CD4-positive, alpha-beta T cell treated with Interleukin-15 for 1 hour (primary cell): ENCODE measurements around the gene TTC23.
"Not testable (repeated sequence)": the region's sequence is repeated elsewhere in the genome, so short reads cannot be mapped to it uniquely, and the experiment has no call there.

Experiments
- DNase-seq: peaks from one replicate; pipeline ENCODE4 v3.0.0-alpha.2; 2020

TTC23 gene

DNA sequence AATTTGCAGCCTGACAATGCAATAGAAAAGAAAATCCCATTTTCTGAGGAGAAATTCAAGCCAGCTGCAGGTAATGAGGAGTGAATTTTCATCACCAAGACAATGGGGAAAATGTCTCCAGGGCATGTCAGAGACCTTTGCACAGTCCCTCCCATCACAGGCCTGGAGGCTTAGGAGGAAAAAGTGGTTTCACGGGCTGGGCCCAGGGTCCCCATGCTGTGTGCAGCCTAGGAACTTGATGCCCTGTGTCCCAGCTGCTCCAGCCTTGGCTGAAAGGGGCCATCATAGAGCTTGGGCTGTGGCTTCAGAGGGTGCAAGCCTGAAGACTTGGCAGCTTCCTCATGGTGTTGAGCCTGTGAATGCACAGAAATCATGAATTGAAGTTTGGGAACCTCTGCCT is 57.2 kb downstream of the TTC23 start:
- not testable (repeated sequence) for DNase-seq

DNA sequence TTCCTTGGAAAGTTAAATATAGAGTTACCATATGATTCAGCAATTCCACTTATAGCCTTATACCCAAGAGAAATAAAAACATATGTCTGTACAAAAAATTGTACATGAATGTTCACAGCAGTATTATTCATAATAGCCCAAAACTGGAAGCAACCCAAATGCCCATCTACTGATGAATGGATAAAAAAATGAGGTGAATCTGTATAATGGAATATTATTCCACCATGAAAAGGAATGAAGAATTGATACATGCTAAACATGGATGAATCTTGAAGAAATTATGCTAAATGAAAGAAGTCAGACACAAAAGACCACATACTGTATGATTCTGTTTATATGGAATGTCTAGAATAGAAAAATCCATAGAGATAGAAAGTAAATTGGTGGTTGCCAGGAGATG is 61.4 kb downstream of the TTC23 start:
- no peak for DNase-seq

DNA sequence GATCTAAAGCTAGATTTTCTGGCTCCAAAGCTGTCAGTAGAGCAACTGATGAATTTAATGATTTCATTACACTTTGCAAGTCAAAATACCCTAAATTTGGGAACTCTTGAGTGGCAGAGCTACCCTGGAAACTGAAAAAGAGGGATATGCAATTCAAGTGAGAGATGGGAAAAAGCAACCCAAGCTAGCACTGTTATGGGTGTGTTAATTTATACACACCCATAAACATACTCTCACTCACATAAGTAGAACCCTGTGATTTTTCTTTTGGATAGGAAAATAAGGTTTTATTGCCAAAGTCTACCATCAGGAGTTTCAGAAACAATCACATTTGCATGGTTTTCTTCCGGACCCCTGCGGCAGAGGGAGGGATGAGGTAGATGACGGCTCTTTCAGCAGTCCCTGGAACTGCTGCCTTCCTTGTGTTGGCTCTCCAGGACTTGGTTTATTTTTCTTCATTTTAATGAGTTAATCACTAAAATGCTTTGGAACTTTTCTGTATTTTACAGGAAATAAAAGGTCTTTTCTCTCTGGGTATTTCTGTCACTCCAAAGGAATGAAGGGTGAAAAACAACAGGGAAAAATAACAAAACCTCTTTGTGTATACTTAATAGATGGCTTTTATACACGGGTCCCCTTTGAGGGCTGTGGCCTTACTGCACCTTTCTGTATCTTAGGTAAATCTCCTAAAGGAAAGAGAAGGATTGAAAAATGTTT is 63.8 kb downstream of the TTC23 start:
- no peak for DNase-seq

DNA sequence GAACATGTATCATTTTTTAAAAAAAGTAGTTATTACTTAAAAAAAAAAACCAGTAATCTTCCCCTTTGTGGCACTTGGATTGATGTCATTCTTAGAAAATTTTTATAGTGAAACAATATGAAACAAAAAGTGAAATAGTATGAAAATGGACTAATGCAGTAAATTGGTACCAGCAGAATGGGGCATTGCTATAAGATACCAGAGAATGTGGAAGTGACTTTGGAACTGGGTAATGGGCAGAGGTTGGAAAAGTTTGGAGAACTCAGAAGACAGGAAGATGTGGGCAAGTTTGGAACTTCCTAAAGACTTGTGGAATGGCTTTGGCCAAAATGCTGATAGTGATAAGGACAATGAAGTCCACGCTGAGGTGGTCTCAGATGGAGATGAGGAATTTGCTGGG is 66.6 kb downstream of the TTC23 start:
- DNase-seq: no peak

DNA sequence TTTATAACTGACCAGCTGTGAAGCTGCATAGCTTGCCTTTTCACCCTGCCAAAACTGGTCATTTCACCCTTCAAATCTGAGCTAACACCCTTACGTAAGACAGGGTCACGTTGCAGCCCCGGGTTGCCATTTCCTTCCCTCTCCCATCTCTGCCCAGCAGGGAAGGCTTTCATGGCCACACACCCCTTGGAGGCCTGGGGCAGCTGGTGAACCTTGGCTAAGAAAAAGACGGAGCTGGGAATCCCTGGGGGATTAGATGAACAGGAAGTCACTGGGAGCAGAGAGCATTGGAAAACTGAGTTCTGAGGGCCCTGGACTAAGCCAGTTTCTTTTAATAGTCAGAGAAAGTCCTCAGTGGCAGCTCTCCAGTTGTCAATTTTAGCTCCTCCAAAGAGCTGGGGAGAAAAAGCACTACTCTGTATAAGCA is 67.8 kb downstream of the TTC23 start:
- no peak for DNase-seq

DNA sequence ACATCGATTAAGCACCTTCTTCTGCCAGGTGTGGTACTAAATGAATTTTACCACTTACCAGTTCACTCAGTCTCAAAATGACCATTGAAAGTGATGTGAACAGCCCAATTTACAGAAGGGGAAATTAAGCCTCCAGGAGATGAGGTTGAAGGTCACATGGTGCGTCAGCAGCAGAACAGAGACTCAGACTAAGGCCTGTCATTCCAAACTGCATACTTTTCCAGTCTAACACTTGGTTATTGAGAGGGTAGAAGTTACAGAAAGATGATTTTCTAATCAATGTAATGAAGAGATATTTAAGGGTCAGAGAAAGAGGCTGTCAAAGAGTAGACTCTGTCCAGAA is 68.4 kb downstream of the TTC23 start:
- DNase-seq: no peak

DNA sequence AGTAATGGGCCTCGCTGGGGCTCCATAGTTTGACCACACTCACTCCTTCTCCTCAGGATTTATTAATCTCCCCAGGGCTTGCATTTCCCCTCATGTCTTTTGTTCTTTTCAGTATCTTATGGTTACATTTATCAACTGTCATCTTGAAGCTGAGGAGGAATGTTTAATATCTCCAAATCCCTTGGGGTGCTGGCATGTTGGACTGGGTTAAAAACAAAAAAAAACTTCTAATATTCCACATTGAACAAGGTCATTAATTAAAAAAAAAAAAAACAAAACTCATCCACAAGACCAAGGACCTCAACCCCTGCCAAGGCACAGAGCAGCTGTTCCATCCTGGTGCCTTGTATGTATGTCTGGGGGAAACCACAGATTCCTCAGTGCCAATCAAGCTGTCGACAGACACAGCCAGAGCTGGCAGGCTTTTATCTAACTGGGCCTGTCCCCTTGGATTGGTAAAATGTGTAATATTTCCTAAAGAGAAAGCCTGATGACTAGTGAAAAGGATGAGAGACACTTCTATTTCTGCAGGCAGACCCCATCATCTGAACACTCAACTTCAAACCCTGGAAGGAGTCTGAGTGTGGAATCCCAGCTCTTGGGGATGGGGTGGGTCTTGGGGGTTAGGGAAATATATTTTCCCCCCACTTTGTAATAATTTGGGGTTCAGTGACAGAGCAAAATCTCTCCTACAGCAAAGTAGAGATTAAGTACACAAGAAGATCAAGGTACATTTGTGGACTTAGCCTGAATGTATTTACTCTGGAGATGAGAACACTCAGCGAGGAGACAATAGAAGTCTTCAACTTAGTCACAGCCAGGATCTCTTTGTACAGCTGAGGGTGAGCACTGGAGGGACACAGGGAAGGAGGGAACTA is 69.1 kb downstream of the TTC23 start:
- no peak for DNase-seq

DNA sequence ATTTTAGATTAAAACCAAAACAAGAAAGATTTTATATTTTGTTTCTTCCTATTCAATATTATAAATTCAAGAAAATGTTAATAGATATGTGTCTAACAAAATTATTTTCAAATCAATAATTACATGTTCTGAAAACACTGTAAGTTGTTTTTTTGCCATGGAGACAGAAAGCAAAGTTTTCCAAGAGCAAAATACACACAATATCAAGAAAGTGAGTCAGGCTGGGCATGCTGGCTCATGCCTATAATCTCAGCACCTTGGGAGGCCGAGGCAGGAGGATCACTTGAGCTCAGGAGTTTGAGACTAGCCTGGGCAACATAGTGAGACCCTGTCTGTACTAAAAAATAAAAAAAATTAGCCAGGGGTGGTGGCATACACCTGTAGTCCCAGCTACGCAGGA is 71.7 kb downstream of the TTC23 start:
- no peak for DNase-seq

DNA sequence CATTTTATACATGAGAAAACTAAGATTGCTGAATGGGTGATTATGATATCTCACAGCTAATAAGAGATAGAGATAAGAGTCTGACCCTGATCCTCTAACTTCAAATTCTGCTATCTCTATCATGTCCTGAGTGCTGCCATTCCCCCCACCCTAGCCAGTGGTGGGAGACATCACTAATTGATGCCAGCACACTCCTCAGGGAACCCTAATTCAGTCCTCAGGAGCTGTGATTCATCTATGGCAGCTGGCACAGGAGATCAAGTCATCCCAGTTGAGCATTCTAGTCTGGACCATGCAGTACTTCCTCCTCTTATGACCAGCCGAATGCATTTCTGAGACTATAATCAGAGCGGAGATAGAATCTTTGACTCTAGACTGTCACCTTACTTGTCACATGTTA is 72.6 kb downstream of the TTC23 start:
- DNase-seq: no peak

DNA sequence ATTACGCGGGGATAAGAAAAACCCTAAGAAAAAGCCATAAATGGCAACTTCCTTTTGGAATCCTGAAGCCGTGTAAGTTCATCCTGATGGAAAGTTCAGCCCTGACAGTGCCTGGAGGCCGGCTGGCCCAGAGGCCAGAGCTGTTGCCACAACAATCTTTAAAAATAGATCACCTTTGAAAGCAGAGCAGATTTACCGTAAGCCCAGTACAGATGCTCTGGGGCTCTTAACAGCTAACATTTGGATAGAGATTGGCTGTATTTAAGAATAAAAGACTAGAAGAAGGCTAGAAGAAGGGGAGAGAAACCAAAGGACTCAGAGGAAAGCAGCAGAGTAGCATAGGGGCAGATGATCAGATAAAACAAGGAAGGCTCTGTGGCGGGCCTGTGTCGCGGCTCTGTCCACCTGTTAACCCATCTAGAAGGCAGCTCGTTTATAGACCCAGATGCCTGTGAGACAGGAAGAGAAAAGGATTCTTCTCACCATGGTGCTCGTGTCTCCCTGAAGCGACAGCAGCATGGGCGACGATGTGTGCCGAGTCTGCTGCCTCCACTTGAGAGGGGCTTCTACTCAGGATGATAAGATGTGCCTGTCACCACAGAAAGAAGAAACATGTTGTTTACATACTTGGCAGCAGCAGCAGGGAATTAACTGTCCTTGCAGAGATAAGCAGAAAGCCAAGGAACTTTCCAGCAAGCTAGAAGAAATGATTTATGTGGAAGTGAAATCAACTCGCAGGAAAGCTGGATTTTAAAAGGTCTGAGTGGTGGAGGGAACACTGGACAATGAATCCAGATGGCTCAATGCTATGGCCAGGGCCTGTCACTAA is 74.6 kb downstream of the TTC23 start:
- DNase-seq: no peak

DNA sequence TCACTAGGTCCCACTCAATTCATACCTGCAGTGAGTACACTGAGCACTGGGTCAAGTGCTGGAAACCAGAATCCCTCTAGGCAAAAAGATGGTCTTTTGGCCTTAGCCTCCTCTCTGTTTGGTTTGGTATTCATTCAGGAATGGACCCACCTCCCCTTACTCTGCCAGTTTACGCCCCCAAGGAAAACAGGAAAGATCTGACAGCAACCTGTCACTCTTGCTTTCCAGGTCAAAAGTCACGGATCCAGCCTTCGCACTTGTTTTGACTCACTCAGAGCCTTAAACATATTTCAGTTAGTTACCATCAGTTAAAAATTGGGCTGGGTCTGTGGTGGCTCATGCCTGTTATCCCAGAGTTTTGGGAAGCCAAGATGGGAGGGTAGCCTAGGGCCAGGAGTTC is 76.4 kb downstream of the TTC23 start:
- no peak for DNase-seq

DNA sequence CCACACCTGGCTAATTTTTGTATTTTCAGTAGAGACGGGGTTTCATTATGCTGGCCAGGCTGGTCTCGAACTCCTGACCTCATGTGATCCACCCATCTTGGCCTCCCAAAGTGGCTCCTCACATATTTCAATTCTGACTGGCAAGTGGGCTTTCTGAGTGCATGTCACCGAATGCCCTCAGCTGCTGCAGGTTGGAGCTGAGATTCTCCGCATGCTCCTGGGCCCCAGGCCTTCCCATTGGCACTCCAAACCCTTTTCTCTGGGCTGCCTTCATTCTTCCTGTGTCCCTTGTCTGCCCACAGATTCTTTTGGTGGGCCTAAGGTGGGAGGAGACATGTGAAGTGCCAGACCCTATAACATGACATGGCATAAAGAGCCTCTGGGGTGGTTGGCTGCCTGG is 77.2 kb downstream of the TTC23 start:
- no peak for DNase-seq

DNA sequence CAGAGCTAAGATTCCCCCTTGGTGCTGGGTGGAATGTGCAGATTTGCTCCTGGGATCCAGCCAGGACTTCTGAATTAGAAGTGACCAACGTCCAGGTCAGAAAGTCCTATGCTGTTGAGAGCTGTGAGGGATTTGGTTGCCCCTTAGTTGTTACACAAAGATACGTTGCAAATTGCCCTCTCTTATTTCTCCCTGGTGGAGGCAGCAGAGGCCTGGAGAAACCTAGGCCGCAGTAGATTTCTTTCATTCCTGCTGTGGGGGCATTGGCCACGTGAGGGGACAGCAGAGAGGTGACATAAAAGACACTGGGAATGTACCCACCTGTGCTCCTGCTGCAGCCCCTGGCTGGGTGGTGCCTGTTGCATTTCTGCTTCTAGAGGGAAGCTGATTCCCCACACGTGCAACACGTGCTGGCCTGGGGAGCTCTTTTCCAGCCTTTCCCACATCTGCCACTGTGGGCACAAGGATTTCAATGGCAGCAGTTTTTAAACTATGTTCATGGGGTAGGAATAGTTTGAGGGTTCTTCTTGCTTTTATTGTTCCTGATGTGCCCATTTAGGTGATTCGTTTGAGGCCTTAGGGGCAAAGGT is 78.8 kb downstream of the TTC23 start:
- DNase-seq: no peak

DNA sequence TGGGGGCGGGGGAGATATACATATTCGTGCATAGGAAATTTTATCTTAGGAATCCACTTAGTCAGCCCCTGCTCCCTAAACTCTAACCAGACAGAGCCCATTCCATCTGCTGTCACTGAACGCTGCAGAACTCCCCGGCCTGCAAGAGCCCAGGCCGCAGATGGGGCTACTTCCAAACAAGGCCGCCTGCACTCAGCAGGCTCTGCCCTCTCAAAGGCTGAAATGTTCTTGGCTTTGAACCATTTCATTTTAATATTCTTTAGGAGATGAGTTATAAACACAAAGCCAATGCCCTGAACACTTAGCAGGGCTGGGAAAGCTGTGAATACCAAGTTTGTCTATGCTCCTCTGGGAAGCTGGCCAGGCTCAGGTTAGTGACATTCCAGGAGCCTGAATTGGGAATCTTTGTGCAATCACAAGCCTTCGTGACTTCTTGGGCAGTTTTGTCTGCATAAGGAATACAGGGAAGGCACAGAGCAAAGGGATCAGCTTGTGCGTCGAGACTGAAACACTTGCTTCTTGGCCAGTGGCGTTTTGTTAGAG is 79.5 kb downstream of the TTC23 start:
- DNase-seq: no peak

DNA sequence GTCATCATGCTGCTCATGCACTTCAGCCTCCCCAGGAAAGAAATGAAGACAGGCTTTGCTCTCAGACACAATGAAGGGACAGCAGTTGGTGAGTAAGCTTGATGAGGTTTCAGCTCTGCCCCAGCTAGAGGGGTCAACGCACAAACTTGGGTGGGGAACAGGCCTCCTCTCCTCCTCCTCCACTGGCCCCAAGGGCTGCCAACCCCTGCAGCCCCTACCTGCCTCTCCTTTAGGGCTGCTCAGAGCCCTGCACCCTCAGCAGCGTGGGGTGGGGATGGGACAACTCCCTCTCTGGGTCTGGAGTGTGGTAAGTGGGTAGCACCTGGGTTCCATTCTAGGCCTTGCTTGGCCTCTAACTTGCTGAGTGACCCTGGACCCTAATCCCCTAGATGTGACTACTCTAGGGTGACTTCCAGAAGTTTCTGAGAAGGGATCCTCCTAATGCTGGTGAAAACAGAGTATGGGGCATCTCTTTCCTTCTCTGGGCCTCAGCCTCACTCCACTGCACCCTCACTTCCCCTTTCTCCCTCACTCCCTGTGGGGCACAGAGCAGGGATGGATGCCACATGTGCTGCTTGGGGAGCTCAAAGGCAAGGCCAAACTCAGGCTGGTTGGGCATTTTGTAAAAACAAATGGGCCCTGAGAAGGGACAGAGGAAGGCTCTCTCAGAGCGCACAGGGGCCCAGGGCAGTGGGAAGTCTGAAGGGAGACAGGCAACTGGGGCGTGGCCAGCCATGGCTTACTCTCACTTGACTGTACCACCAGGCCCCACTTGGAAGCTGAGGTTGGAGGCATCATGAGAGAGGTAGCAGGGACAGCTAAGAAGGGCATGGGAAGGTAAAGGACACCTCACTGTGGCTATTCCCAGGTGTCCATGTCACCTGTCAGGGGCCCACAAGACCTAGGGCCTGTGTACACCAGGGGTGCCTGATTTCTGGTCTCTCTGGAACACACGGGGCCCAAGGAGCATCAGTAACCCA is 80.5 kb downstream of the TTC23 start:
- no peak for DNase-seq

DNA sequence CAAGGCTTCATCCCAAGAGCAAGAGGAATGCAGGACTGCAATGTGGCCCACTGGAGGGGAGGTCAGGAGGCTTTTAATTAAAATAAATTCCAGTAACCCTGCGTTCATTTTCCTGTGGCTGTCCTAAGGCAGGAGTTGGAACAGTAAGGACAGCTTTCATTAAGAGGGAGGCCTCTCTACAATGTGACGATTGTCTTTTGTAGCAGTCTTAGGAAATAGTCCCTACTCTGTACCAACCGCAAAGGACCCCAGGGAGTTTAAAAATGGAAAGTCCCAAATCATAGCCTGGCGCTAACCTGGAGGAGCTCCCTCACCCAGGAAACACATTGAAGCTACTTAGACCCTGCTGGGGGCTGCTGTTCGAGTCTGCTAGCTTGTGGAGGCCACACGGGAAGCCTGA is 81.7 kb downstream of the TTC23 start:
- DNase-seq: no peak

DNA sequence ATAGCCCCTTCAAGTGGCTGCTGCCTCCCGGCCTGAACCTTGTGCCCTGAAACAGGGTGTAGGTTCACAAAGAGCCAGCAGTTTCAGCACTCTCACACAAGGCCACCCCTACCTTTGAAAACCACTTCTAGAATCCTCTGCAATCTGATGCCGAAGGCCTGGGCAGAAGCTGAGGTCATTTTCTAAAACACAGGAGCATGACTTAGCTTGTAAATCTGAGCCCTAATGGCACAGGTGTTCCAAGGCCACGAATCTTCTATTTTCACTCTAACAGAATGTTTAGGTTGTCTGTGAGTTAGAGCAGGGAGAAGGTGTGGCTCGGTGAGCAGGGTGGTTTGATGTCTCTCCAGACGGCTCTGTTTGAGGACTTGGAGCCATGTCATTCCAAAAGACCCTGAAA is 82.2 kb downstream of the TTC23 start:
- DNase-seq: no peak

DNA sequence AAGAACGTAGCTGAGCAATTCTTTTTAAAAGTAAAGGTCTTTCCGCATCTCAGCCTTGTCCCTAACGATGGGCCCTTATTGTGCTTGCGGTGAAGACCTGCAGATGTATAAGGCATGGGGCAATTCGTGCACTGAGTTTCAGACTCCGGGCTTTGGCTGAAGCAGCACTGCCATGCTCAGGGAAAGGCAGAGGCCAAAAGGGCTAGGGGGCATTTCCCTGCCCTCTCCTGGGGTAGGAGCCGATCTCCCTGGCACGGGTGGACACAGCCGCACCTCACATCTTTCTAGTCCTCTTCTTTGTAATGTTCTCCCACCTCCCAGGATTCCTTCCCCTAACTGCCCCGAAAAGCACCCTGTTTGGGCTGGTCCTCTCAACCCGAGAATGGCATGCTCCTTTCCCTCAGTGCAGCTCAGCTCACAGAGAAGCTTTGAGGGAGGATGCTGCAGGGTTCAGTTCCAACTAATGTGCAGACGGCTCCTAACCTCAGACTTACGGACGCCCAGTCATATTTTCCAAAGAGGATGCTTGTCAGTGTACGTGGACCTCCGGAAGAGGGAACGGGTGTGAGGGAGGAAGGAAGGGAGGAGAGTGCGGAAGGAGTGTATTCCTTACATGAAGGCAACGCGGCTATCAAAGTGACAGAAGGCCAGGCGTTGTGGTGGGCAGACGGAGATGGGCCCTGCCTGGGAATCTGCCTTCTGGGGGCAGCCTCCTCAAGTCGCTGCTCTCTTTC is 83.3 kb downstream of the TTC23 start:
- DNase-seq: no peak

DNA sequence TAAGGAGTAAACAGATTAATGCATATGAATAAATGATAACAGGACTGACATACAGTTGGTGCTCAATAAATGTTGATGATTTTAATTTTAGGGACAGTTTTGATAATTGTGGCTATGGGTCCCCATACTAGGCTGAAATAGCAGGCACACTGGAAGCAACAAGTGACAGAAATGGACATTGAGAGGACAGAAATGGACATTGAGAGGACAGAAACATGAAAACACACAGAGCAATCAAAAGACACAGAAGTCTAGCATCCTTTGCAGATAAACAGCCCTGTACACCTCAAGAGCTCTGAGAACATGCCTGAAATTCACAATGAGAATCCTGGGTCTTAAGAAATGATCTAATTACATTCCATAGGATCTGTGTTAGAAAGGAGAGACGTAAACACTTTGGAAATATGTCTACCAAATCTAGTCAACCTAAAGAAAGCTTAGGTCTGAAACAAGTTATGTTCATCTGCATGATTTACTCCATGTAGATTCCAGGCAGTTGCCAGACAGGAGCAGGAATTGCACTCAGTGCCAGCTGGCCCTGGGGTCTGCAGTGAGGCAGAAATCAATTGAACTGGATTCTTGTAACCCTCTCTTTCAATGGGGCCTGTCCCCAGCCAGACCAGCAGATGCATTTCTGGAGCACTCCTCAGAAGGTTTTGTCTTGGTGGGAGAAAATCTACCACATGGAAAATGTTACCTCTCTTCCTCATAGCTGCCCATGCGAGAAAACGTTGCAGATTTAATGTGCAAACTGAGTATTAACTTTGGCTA is 84.2 kb downstream of the TTC23 start:
- no peak for DNase-seq

DNA sequence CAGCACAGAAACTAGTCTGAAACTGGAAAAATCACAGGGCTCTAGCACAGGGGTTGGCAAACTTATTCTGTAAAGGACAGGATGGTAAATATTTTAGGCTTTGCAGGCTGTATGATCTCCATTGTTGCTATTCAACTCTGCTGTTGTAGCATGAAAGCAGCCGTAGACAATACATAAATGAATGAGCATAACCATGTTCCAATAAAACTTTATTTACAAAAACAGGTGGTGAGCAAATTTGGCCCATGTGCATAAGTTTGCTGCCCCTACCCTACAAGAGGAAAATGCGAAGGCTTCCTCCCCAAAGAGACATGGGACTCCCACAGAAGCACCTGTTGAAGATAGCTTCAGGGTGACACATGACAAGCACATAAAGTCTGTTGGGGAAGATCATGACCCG is 85.3 kb downstream of the TTC23 start:
- no peak for DNase-seq
